ENCODE measurements around the gene MB21D2.

The MB21D2 gene

GRCh38 chr3:192905980-192906678, 11.5 kb downstream of the MB21D2 start:
- TF ChIP-seq CTCF (IDR thresholded peaks at IDR 0.05; ENCODE audit: low read depth, low read length): no peak
- H3K4me3 ChIP-seq (ENCODE audit: low read depth, low read length): no peak overlapping the region

GRCh38 chr3:192904632-192905289, 12.9 kb downstream of the MB21D2 start:
- TF ChIP-seq CTCF (IDR thresholded peaks at IDR 0.05; ENCODE audit: low read depth, low read length): no peak

GRCh38 chr3:192902549-192902948, 15.1 kb downstream of the MB21D2 start:
- no peak overlapping the region for H3K4me3 ChIP-seq (ENCODE audit: low read depth, low read length)
- no peak for TF ChIP-seq CTCF (IDR thresholded peaks at IDR 0.05; ENCODE audit: low read depth, low read length)

More at GRCh38 chr3:192904632-192905289, 12.9 kb downstream of the MB21D2 start:
- no peak overlapping the region for H3K4me3 ChIP-seq (ENCODE audit: low read depth, low read length)

- no peak for TF ChIP-seq CTCF (IDR thresholded peaks at IDR 0.05; ENCODE audit: low read depth, low read length)
Observed at GRCh38 chr3:192901435-192901834, 16.2 kb downstream of the MB21D2 start.

GRCh38 chr3:192899540-192899982, 18.1 kb downstream of the MB21D2 start:
- no peak overlapping the region for H3K4me3 ChIP-seq (ENCODE audit: low read depth, low read length)
- no peak for TF ChIP-seq CTCF (IDR thresholded peaks at IDR 0.05; ENCODE audit: low read depth, low read length)

More at GRCh38 chr3:192901435-192901834, 16.2 kb downstream of the MB21D2 start:
- H3K4me3 ChIP-seq (ENCODE audit: low read depth, low read length): no peak overlapping the region

GRCh38 chr3:192897005-192897404, 20.7 kb downstream of the MB21D2 start:
- H3K4me3 ChIP-seq (ENCODE audit: low read depth, low read length): no peak overlapping the region
- no peak for TF ChIP-seq CTCF (IDR thresholded peaks at IDR 0.05; ENCODE audit: low read depth, low read length)

GRCh38 chr3:192896208-192896607, 21.4 kb downstream of the MB21D2 start:
- no peak overlapping the region for H3K4me3 ChIP-seq (ENCODE audit: low read depth, low read length)
- no peak for TF ChIP-seq CTCF (IDR thresholded peaks at IDR 0.05; ENCODE audit: low read depth, low read length)
